SKM-1 (cell line): Measurements from ENCODE around the gene LITAF.
"Not testable (repeated sequence)": the region's sequence is repeated elsewhere in the genome, so short reads cannot be mapped to it uniquely, and the experiment has no call there.

Experiments
- DNase-seq: peaks from one replicate; lab custom pipeline; 2025; ENCODE audit not compliant: unreplicated experiment; lab: John Stamatoyannopoulos, UW

The LITAF gene

GRCh38 chr16:11576427-11577289 is 10.1 kb downstream of the LITAF start:
- no peak for DNase-seq

GRCh38 chr16:11575223-11575589 is 11.5 kb downstream of the LITAF start:
- no peak for DNase-seq

- DNase-seq = no peak
These were observed 14.3 kb downstream of the LITAF start for GRCh38 chr16:11572301-11572995.

GRCh38 chr16:11571549-11571948 is 15.2 kb downstream of the LITAF start:
- no peak for DNase-seq

- DNase-seq = no peak
These were observed 15.9 kb downstream of the LITAF start for GRCh38 chr16:11570806-11571205.

- DNase-seq = no peak
These were observed 16.5 kb downstream of the LITAF start for GRCh38 chr16:11570258-11570657.

- DNase-seq = no peak
These were observed 20.3 kb downstream of the LITAF start for GRCh38 chr16:11566398-11566797.

GRCh38 chr16:11565665-11566064 is 21.1 kb downstream of the LITAF start:
- no peak for DNase-seq

GRCh38 chr16:11564046-11564926 is 22.4 kb downstream of the LITAF start:
- no peak for DNase-seq

- DNase-seq = no peak
These were observed 23.2 kb downstream of the LITAF start for GRCh38 chr16:11563493-11564040.

GRCh38 chr16:11562941-11563340 is 23.8 kb downstream of the LITAF start:
- no peak for DNase-seq

GRCh38 chr16:11562411-11562810 is 24.3 kb downstream of the LITAF start:
- no peak for DNase-seq

GRCh38 chr16:11561856-11562255 is 24.9 kb downstream of the LITAF start:
- DNase-seq = no peak

- DNase-seq = no peak
These were observed 25.3 kb downstream of the LITAF start for GRCh38 chr16:11561454-11561805.

- DNase-seq = no peak
These were observed 25.8 kb downstream of the LITAF start for GRCh38 chr16:11560701-11561453.

GRCh38 chr16:11558308-11558823 is 28.4 kb downstream of the LITAF start:
- DNase-seq = not testable (repeated sequence)

GRCh38 chr16:11557801-11558200 is 28.9 kb downstream of the LITAF start:
- no peak for DNase-seq

GRCh38 chr16:11556945-11557720 is 29.6 kb downstream of the LITAF start:
- DNase-seq = no peak

GRCh38 chr16:11556214-11556819 is 30.4 kb downstream of the LITAF start:
- DNase-seq = no peak
